GM12864 (cell line): Measurements from ENCODE around the gene PEAK1.
A peak's percentile ranks its signal among the peaks of the same experiment; 100 is the strongest.

Experiments used
- DNase-seq: peaks from one replicate; pipeline ENCODE4 v3.0.0-alpha.2; 2011; ENCODE audit warnings: low read depth
- H3K4me3 ChIP-seq: 2 replicates; pipeline ENCODE4 v1.5.1; 2011; ENCODE audit warnings: mild to moderate bottlenecking, low read depth, low read length, control low read depth
- TF ChIP-seq, protein P1 (sequence below): IDR thresholded peaks from 2 replicates; pipeline ENCODE4 v1.5.1; 2011; ENCODE audit warnings: low read depth, mild to moderate bottlenecking, moderate library complexity, low read length, control low read depth, inconsistent platforms; ENCODE audit errors: missing control alignments

Gene PEAK1, protein sequence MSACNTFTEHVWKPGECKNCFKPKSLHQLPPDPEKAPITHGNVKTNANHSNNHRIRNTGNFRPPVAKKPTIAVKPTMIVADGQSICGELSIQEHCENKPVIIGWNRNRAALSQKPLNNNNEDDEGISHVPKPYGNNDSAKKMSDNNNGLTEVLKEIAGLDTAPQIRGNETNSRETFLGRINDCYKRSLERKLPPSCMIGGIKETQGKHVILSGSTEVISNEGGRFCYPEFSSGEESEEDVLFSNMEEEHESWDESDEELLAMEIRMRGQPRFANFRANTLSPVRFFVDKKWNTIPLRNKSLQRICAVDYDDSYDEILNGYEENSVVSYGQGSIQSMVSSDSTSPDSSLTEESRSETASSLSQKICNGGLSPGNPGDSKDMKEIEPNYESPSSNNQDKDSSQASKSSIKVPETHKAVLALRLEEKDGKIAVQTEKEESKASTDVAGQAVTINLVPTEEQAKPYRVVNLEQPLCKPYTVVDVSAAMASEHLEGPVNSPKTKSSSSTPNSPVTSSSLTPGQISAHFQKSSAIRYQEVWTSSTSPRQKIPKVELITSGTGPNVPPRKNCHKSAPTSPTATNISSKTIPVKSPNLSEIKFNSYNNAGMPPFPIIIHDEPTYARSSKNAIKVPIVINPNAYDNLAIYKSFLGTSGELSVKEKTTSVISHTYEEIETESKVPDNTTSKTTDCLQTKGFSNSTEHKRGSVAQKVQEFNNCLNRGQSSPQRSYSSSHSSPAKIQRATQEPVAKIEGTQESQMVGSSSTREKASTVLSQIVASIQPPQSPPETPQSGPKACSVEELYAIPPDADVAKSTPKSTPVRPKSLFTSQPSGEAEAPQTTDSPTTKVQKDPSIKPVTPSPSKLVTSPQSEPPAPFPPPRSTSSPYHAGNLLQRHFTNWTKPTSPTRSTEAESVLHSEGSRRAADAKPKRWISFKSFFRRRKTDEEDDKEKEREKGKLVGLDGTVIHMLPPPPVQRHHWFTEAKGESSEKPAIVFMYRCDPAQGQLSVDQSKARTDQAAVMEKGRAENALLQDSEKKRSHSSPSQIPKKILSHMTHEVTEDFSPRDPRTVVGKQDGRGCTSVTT (N-terminal part only)

DNA sequence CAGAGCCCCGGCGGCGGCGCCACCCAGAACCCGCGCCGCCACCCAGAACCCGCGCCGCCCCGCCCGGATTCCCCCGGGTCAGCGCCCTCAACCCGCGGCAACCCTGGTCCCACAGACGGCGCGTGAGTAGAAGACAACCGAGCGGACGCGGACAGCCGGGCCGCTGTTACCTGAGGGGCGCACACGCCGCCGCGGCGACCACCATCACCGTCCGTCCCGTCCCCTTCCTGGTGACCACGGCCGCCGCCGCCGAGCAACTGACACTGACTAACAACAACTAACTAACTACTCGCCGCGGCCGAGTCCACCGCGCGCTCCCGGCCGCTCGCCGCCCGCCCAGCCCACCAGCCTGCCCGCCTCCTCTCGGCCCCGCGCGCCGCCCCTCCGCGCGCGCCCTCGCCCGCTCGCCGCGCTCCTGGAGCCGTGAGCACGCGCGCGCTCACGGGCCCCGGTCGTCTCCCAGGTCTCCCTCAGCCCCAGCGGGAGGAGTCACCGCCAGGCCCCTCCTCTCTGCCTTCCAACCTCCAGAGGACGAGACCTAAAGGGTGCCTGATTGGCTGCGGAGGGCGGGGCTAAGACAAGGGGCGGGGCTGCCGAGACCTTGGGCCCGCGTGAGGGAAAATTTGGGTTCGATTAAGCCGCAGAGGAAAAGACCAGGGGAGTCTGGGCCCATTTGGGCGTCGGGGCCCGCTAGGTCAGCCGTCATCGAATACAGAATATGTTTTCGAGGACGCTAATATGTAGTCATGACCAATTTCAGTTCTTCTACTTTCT is at the start of gene PEAK1:
Gene PEAK1 (minus strand): TSS at position 269 of the 774 bp plus-strand sequence. CDS start 238,178 bp downstream, outside the sequence.
- peak; percentile 93 for DNase-seq
- TF ChIP-seq, protein P1, sequence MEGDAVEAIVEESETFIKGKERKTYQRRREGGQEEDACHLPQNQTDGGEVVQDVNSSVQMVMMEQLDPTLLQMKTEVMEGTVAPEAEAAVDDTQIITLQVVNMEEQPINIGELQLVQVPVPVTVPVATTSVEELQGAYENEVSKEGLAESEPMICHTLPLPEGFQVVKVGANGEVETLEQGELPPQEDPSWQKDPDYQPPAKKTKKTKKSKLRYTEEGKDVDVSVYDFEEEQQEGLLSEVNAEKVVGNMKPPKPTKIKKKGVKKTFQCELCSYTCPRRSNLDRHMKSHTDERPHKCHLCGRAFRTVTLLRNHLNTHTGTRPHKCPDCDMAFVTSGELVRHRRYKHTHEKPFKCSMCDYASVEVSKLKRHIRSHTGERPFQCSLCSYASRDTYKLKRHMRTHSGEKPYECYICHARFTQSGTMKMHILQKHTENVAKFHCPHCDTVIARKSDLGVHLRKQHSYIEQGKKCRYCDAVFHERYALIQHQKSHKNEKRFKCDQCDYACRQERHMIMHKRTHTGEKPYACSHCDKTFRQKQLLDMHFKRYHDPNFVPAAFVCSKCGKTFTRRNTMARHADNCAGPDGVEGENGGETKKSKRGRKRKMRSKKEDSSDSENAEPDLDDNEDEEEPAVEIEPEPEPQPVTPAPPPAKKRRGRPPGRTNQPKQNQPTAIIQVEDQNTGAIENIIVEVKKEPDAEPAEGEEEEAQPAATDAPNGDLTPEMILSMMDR = no peak
- peak within 1 kb of the TSS; percentile 68 for H3K4me3 ChIP-seq

DNA sequence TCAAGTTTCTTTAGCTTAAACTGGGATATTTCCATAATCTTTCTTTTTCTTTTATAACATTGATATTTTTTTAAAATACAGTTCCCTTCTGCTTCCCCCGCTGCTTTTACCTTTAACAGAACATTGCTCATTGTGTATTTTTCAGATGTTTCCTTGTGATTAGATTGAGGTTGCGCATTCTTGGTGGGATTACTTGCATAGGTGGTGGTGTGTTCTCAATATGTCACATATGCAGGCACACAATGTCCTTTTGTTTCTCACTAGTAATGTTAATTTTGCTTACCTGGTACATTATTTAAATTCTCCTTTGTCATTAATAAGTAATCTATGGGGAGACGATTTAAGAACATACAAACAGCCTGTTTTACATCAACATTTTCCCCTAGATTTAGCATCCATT is 49.0 kb upstream of the PEAK1 start:
- TF ChIP-seq, protein P1 = no peak
- DNase-seq = no peak

DNA sequence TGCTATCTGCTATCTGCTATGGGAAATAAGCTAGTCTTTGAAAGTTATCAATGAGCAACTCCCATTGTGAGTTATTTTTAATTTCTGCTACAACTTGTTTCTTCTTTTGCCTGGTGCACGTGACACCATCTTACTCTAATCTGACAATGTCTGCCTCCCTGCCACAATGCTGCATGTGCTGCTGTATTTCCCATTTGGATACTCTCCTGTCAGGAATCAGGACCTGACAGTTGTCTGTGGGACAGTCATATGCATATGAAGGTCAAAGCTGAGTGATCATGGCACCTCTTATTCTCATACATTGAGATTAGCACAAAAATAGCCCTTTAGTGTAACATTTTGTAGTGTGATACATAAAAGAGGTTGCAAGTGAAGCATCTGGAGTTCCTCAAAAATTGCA is 46.6 kb upstream of the PEAK1 start:
- H3K4me3 ChIP-seq = no peak overlapping the region
- no peak for DNase-seq
- TF ChIP-seq, protein P1 = no peak

More for the DNA sequence above, 49.0 kb upstream of the PEAK1 start:
- H3K4me3 ChIP-seq = no peak overlapping the region

DNA sequence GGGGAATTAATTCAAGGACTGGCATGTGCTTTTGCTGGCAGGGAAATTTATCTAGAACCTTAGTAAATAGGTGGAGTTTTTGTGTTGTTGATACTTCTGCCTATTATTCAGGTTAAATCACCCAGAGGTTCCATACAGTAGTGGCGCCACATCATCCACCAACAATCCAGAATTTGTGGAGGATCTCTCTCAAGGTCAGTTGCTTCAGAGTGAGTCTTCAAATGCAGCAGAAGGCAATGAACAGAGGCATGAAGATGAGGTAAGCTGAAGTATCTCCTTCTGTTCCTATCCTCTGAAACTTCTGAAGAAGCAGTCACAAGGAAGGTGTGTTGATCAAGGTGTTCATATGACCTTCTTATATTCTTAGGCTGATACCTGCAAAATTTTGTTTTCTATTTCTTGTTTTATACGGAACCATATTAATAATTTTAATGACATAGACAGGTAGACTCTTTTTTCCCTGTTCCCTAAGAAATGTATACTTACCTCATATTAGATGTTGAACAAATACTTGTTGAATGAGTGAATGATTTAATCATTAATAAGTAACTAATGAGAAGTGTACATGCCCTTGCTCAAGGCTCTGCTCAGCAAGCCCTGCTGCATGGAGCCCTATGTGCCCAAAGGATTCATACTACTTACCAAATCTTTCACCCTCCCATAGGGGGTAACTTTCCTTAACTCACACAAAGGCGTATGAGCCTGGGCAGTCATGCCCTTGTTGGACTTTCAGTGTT is 44.4 kb upstream of the PEAK1 start:
- no peak overlapping the region for H3K4me3 ChIP-seq
- TF ChIP-seq, protein P1 = no peak
- no peak for DNase-seq

DNA sequence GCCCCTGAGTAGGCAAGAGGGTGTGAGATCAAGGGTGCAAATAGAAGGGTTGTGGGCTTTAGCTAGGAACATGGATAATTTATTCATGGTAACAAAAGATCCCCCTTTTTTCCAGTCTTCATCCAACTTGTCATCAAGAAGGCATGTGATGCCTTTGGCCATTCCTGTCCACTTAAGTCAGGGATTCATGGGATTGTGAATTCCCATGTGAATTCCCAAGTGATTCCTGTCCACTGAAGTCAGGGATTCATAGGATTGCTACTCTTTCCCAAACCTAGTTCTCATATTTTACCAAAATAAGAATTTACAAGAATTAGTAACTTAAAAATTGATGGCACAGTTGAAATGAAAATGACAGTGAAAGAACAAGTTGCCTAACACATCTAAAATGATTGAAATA is 41.6 kb upstream of the PEAK1 start:
- TF ChIP-seq, protein P1 = no peak
- DNase-seq = no peak
- no peak overlapping the region for H3K4me3 ChIP-seq

DNA sequence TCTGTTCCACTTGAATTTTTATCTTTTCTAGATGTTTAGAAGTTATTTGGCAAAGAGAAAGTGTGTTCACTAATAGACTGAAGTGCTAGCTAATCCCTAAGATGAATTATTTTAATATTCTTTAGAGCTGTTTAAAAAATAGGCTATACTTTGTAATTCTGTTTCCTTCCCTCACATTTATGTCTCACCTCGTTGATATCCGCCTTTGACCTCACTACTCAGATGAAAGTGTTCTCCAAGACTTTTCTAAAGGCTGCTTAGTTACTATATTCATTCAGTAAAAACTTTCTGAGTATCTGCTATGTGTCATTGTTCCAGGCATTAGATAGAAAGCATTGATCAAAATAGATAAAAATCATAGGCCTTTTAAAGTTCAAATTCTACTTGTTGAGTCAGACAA is 39.1 kb upstream of the PEAK1 start:
- no peak for DNase-seq
- no peak overlapping the region for H3K4me3 ChIP-seq
- TF ChIP-seq, protein P1 = no peak
